ENCODE results near the gene SEMA4D. TPM values are rescaled to one million over a fixed set of nuclear protein-coding genes. Genes with fewer than 3 reads are reported as not detected.

SEMA4D gene
- total RNA-seq, 1 donor from 2014 or later = 49.9 TPM

- ATAC-seq = no peak
- Histone ChIP-seq H3K9me3 (no peaks in the 10 kb centered on the region), H3K27ac (no peak overlapping the region), H3K36me3 (peaks cover 10% of the 10 kb centered on the region), H3K4me3 (no peak overlapping the region), H3K4me1 (peaks cover 4% of the 10 kb centered on the region), H3K27me3 (ENCODE audit: low read depth) (no peaks in the 10 kb centered on the region)
- DNase-seq = no peak
- no peak for TF ChIP-seq CTCF (IDR thresholded peaks at IDR 0.05)
- intact Hi-C loops (cut with DNase I) = no loop called here
These were observed 45.4 kb downstream of the SEMA4D start for GRCh38 chr9:89452561-89452960.

GRCh38 chr9:89450213-89450612, 47.7 kb downstream of the SEMA4D start:
- ATAC-seq (no peak), DNase-seq (no peak)
- no peaks in the 10 kb centered on the region for H3K4me1 ChIP-seq
- H3K36me3 ChIP-seq = peaks cover 10% of the 10 kb centered on the region
- H3K9me3 ChIP-seq = no peaks in the 10 kb centered on the region
- no peak overlapping the region for H3K27ac ChIP-seq
- H3K27me3 ChIP-seq (ENCODE audit: low read depth) = no peaks in the 10 kb centered on the region
- H3K4me3 ChIP-seq = no peak overlapping the region
- intact Hi-C loops (cut with DNase I) = no loop called here
- no peak for TF ChIP-seq CTCF (IDR thresholded peaks at IDR 0.05)

GRCh38 chr9:89449261-89449671, 48.6 kb downstream of the SEMA4D start:
- Histone ChIP-seq H3K9me3 (no peaks in the 10 kb centered on the region), H3K4me1 (no peaks in the 10 kb centered on the region), H3K4me3 (no peak overlapping the region), H3K27me3 (ENCODE audit: low read depth) (no peaks in the 10 kb centered on the region), H3K36me3 (peaks cover 4% of the 10 kb centered on the region), H3K27ac (no peak overlapping the region)
- DNase-seq (no peak), ATAC-seq (no peak)
- intact Hi-C loops (cut with DNase I) = no loop called here
- TF ChIP-seq CTCF (IDR thresholded peaks at IDR 0.05) = no peak

DNA sequence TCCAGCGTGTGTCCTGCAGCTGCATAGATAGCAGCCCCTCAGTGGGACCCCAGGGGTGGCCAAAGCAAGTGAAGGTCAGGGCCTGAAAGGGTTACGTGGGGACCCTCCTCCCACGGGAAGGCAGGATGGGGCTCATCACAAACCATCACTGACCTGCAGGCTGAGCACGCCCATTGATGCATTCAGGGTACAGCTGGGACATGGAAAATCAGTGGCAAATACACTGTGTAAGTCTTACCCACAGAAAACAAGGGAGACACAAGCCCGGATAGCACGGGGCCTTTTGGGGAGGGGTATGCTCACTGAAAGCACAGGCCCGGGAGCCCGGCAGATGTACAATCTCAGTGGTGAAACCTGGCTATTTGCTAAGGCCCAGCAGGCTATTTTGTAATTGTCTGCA, 49.1 kb downstream of the SEMA4D start:
- no peak for TF ChIP-seq CTCF (IDR thresholded peaks at IDR 0.05)
- no peak overlapping the region for H3K27ac ChIP-seq
- intact Hi-C loops (cut with DNase I) = no loop called here
- H3K27me3 ChIP-seq (ENCODE audit: low read depth) = no peaks in the 10 kb centered on the region
- no peak overlapping the region for H3K4me3 ChIP-seq
- DNase-seq = no peak
- H3K4me1 ChIP-seq = no peaks in the 10 kb centered on the region
- H3K9me3 ChIP-seq = no peaks in the 10 kb centered on the region
- ATAC-seq = no peak
- H3K36me3 ChIP-seq = no peaks in the 10 kb centered on the region

DNA sequence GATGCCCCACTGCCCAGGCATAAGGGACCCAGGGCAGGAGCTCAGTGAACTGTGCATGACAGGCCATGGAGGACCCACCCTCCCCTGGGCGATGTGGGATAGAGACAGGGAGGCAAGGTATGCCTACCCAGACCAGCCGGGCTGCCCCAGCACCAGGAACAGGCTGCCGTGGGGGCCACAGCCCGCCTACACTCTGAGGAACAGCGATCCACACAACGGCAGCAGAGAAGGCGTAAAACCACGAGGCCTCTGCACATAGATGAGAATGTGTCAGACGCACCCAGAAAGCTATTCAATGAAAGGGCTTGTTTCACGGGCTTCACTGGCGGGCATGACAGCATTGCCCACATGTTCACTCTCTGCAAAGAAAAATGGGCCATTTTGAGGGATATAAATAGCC, 49.5 kb downstream of the SEMA4D start:
- Histone ChIP-seq H3K9me3 (no peaks in the 10 kb centered on the region), H3K4me1 (no peaks in the 10 kb centered on the region), H3K4me3 (no peak overlapping the region), H3K27ac (no peak overlapping the region), H3K36me3 (no peaks in the 10 kb centered on the region), H3K27me3 (ENCODE audit: low read depth) (no peaks in the 10 kb centered on the region)
- intact Hi-C loops (cut with DNase I) = no loop called here
- no peak for TF ChIP-seq CTCF (IDR thresholded peaks at IDR 0.05)
- ATAC-seq (no peak), DNase-seq (no peak)

DNA sequence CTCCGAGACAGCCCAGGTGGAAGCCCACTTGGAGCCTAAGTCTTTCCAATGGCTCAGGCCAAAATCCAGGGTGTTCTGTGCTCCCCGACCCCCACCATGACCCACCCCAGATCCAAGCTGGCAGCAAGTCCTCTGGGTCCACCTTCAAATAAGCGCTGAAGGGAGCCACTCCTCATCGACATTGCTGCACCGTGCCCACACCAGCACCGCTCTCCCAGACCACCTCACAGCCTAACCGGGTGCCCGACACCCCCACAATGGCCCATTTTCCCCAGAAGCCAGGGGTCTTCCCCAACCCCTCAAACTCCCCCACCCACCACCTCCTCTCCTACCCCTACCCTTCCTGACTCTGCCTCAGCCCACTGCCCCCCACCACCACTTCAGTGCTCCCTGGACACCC, 50.5 kb downstream of the SEMA4D start:
- Histone ChIP-seq H3K4me3 (no peak overlapping the region), H3K9me3 (no peaks in the 10 kb centered on the region), H3K36me3 (no peaks in the 10 kb centered on the region), H3K27me3 (ENCODE audit: low read depth) (no peaks in the 10 kb centered on the region), H3K4me1 (peaks cover 7% of the 10 kb centered on the region), H3K27ac (no peak overlapping the region)
- intact Hi-C loops (cut with DNase I) = no loop called here
- ATAC-seq = no peak
- DNase-seq = no peak
- no peak for TF ChIP-seq CTCF (IDR thresholded peaks at IDR 0.05)
